Measurements from ENCODE around the gene GRK4.
"Not testable (repeated sequence)": the region's sequence is repeated elsewhere in the genome, so short reads cannot be mapped to it uniquely, and the experiment has no call there.

Gene GRK4

DNA sequence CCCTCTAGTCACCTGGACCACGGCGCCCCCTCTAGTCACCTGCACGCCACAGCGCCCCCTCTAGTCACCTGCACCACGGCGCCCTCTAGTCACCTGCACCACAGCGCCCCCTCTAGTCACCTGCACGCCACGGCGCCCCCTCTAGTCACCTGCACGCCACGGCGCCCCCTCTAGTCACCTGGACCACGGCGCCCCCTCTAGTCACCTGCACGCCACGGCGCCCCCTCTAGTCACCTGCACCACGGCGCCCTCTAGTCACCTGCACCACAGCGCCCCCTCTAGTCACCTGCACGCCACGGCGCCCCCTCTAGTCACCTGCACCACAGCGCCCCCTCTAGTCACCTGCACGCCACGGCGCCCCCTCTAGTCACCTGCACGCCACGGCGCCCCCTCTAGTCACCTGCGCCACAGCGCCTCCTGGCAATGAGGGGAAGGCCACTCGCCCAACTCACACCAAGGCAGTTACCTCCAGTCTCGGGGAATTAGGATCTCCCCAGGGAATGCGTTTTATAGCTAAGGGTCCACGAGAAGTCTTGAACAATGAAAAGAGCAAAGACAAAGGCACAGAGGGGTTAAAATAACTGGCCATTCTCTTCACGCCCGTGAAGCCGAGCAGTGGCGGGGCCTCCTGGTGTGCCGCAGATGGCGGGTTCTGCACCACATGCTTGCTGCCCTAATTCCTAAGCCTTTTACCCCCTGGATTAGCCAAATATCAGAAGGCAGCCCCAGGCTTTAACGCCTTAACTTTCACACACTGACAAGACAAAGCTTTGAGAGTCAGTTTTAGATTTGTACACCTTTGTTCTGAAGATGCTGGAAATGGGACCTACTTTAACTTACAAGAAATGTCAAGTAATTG lies 8.0 kb upstream of the GRK4 start:
- peak; percentile 6 for TF ChIP-seq CTCF (IDR thresholded peaks at IDR 0.05; ENCODE audit: borderline replicate concordance, control extremely low read depth, extremely low read depth, insufficient read depth, missing control alignments)
- in situ Hi-C loops (cut with MboI; ENCODE audit: low sequenced_read_pairs, unreplicated experiment) = not testable (repeated sequence)

GRCh38 chr4:2958446-2958845 lies 4.9 kb upstream of the GRK4 start:
- DNase-seq (ENCODE audit: low spot score) = no peak
- TF ChIP-seq CTCF (IDR thresholded peaks at IDR 0.05; ENCODE audit: borderline replicate concordance, control extremely low read depth, extremely low read depth, insufficient read depth, missing control alignments) = no peak
- in situ Hi-C loops (cut with MboI; ENCODE audit: low sequenced_read_pairs, unreplicated experiment) = no loop called here

More for the DNA sequence above, 8.0 kb upstream of the GRK4 start:
- not testable (repeated sequence) for DNase-seq (ENCODE audit: low spot score)

DNA sequence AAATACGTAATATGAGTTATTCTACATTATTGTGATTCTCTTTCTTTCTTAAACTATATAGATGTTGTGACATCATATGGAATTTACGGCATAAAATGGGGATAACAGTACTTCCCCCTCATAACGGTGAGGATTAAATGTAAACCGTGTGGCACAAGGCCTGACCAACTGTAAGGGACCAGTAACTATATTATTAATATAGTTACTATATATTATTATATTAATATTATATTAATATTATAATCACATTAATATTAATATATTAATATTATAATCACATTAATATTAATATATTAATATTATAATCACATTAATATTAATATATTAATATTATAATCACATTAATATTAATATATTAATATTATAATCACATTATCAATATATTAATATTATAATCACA lies 2.9 kb upstream of the GRK4 start:
- DNase-seq (ENCODE audit: low spot score); in situ Hi-C loops (cut with MboI; ENCODE audit: low sequenced_read_pairs, unreplicated experiment): not testable (repeated sequence)

DNA sequence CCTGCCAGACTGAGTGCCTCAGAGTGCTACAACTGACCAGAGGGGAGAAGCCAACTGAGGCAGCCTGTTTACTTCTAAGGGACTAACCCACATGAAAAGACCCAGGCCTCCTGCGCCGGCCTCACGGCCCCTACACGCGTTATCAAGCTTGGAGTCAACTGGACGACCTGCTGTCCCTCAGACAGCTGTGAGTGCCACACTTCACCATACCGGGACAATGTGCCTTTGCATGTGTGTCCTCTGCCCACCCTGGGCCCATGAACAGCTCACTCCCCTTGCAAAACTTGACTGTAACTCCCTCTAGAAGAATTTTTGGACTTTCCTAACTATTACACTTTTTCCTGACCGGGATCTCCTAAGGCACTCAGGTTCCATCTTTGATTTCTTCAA lies 2.0 kb upstream of the GRK4 start:
- in situ Hi-C loops (cut with MboI; ENCODE audit: low sequenced_read_pairs, unreplicated experiment) = no loop called here
- DNase-seq (ENCODE audit: low spot score) = no peak
- no peak for TF ChIP-seq CTCF (IDR thresholded peaks at IDR 0.05; ENCODE audit: borderline replicate concordance, control extremely low read depth, extremely low read depth, insufficient read depth, missing control alignments)

DNA sequence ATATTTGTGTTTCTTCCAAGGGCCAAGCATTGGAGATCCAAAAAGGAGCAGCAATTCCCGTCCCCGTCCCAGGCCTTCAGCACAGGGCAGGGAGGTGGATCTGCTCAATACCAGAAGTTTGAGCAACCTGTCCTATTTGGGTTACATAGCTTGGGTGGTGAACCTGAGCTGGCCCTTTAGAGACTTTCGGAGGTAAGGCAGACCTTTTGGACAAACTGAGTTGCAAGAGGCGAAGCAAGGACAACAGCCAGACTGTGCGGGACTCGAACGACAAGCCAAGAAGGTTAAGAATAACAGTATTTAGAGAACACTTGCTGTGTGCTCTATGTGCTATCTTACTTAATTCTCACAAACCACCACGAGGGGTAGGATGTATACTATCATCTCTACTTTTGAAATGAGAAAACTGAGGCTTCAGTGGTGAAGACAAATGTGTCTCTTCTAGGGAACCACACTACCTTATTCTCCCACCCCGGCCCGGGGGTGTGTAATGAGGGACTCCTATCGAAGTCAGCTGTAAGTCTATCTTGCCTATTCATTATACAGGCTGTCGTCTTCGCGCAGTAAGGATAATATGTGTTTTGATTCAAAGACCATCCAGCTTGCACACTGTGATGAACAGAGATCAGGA lies 1.4 kb upstream of the GRK4 start:
- peak; percentile 7 for TF ChIP-seq CTCF (IDR thresholded peaks at IDR 0.05; ENCODE audit: borderline replicate concordance, control extremely low read depth, extremely low read depth, insufficient read depth, missing control alignments)
- in situ Hi-C loops (cut with MboI; ENCODE audit: low sequenced_read_pairs, unreplicated experiment) = no loop called here
- no peak for DNase-seq (ENCODE audit: low spot score)

- in situ Hi-C loops (cut with MboI; ENCODE audit: low sequenced_read_pairs, unreplicated experiment) = no loop called here
- no peak for TF ChIP-seq CTCF (IDR thresholded peaks at IDR 0.05; ENCODE audit: borderline replicate concordance, control extremely low read depth, extremely low read depth, insufficient read depth, missing control alignments)
- peak; percentile 57 for DNase-seq (ENCODE audit: low spot score)
Observed at GRCh38 chr4:2962614-2963174, 677 bp upstream of the GRK4 start.

DNA sequence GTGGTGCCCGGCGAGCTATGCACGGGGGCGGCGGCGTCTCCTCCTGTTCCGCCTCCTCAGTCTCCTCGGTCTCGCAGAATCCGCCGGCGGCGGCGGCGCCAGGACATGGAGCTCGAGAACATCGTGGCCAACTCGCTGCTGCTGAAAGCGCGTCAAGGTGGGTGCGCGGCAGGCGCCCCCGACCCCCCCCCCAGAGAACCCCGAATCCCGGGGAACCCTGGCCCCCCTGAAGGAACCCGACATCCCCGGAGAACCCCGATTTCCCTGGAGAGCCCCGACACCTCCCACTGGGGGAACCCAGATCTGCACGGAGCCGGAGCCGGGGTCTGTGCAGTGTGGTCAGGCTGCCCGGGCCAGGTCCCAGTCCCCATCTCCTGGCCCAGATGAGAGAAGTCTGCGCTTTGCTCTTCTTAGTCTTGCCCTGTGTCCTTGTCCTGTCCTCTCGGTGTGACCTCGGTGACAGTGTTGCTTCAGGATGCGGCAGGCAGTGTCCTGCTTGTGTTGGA lies 648 bp downstream of the GRK4 start:
- TF ChIP-seq CTCF (IDR thresholded peaks at IDR 0.05; ENCODE audit: borderline replicate concordance, control extremely low read depth, extremely low read depth, insufficient read depth, missing control alignments) = no peak
- DNase-seq (ENCODE audit: low spot score) = no peak
- in situ Hi-C loops (cut with MboI; ENCODE audit: low sequenced_read_pairs, unreplicated experiment) = no loop called here
